HepG2 (cell line): ENCODE data around the gene ADH4. TPM values are rescaled to one million over a fixed set of nuclear protein-coding genes. Genes with fewer than 3 reads are reported as not detected.

ENCODE experiments used
- ATAC-seq: fragments of 200-7000 bp; cut with Tn5 transposase; 3 replicates; pipeline ENCODE4 v1.9.1; 2020; ENCODE audit warnings: mild to moderate bottlenecking, moderate library complexity
- BruUV-seq: library from RNA; stranded (reverse); fragments of 400-500 nt; replicated peaks from 2 replicates; lab custom pipeline; 2021; lab: Mats Ljungman, UMichigan
- CTCF ChIA-PET: fragments of 300-600 bp; formaldehyde crosslinking; extraction: SDS; loops from one replicate; lab custom pipeline; 2021; ENCODE audit warnings: low total read pairs, inconsistent platforms, low intra/inter-chr PET ratio; lab: Yijun Ruan, JAX
- POLR2A ChIA-PET: fragments of 350-600 bp; sonication (Branson Sonifier 250); formaldehyde crosslinking; loops from one replicate; lab custom pipeline; 2020; ENCODE audit warnings: antibody characterized with exemption, inconsistent platforms; lab: Yijun Ruan, JAX
- DNase-seq: peaks from one replicate; pipeline ENCODE4 v3.0.0-alpha.2; 2015; ENCODE audit warnings: low spot score
- FAIRE-seq: peaks from 3 replicates; lab custom pipeline; 2011; peaks lifted over from hg19 to GRCh38; lab: Jason Lieb, UNC
- H2AFZ ChIP-seq: one replicate; pipeline ENCODE4 v1.6.1; 2011; ENCODE audit warnings: low read length, inconsistent platforms
- H3K27ac ChIP-seq: fragments of 300-600 bp; 3 replicates; pipeline ENCODE4 v1.8.0; 2011; ENCODE audit warnings: mixed run types, mild to moderate bottlenecking, mixed read lengths, low read length, inconsistent platforms; ENCODE audit not compliant: insufficient read depth; ENCODE audit errors: extremely low read length
- H3K27me3 ChIP-seq, 2 experiments: fragments of 200-600 bp in 1 of 2; 2 replicates in 1 of 2; 3 replicates in 1 of 2; pipeline versions ENCODE4 v1.6.0 to v1.8.0; 2011; ENCODE audit warnings: low read length in 2 of 2, mild to moderate bottlenecking in 2 of 2, moderate library complexity in 2 of 2, inconsistent platforms in 1 of 2; ENCODE audit not compliant: insufficient read depth in 2 of 2, control insufficient read depth in 1 of 2
- H3K36me3 ChIP-seq, 2 experiments: fragments of 200-600 bp in 1 of 2; replicated peaks in 1 of 2; 2 replicates in 1 of 2; 3 replicates in 1 of 2; pipeline versions ENCODE4 v1.5.1 to v1.8.0; 2011; ENCODE audit warnings: low read length in 2 of 2, inconsistent platforms in 1 of 2; ENCODE audit not compliant: insufficient read depth in 2 of 2, control insufficient read depth in 1 of 2
- H3K4me1 ChIP-seq: 2 replicates; pipeline ENCODE4 v1.5.1; 2012; ENCODE audit warnings: low read length, inconsistent platforms; ENCODE audit not compliant: insufficient read depth
- H3K4me2 ChIP-seq: 2 replicates; pipeline ENCODE4 v1.6.0; 2011; ENCODE audit warnings: low read depth, low read length, inconsistent platforms
- H3K4me3 ChIP-seq, 3 experiments: fragments of 200-600 bp in 1 of 3; sonication (generic), shearing (Covaris generic) in 1 of 3; replicated peaks in 1 of 3; 2 replicates each; pipeline ENCODE4 v1.5.1; 2011 to 2016; ENCODE audit warnings: low read length in 3 of 3, inconsistent platforms in 2 of 3, low read depth in 2 of 3, mild to moderate bottlenecking in 2 of 3, control low read depth in 1 of 3, mixed read lengths in 1 of 3; ENCODE audit not compliant: insufficient read depth in 1 of 3
- H3K79me2 ChIP-seq: one replicate; pipeline ENCODE4 v1.6.1; 2011; ENCODE audit warnings: low read length, inconsistent platforms; ENCODE audit not compliant: insufficient read depth
- H3K9ac ChIP-seq: 2 replicates; pipeline ENCODE4 v1.6.0; 2011; ENCODE audit warnings: mild to moderate bottlenecking, low read depth, low read length, inconsistent platforms; ENCODE audit not compliant: insufficient read depth
- H3K9me3 ChIP-seq: 2 replicates; pipeline ENCODE4 v1.5.1; 2012; ENCODE audit warnings: mild to moderate bottlenecking, low read length
- H4K20me1 ChIP-seq: 2 replicates; pipeline ENCODE4 v1.6.0; 2011; ENCODE audit warnings: inconsistent platforms, mild to moderate bottlenecking, low read length, moderate library complexity; ENCODE audit not compliant: insufficient read depth
- DPF2 ChIP-seq: sonication (generic); formaldehyde crosslinking; IDR thresholded peaks from 2 replicates; pipeline ENCODE4 v1.4.0; 2020; ENCODE audit warnings: mild to moderate bottlenecking, low read depth, missing genetic modification reagents, borderline replicate concordance
- ETV5 ChIP-seq: IDR thresholded peaks from 2 replicates; pipeline ENCODE4 v1.6.1; 2018; ENCODE audit warnings: missing biosample characterization, missing genetic modification reagents, inconsistent platforms, borderline replicate concordance
- FOXA3 ChIP-seq: IDR thresholded peaks from 2 replicates; pipeline ENCODE4 v1.6.1; 2016; ENCODE audit warnings: missing genetic modification reagents, missing compliant biosample characterization
- HES4 ChIP-seq: sonication (generic); formaldehyde crosslinking; IDR thresholded peaks from 2 replicates; pipeline ENCODE4 v1.9.0; 2021; ENCODE audit warnings: mild to moderate bottlenecking, missing genetic modification reagents, borderline replicate concordance
- KDM5B ChIP-seq: sonication (generic); formaldehyde crosslinking; IDR thresholded peaks from 2 replicates; pipeline ENCODE4 v1.4.0; 2020; ENCODE audit warnings: missing genetic modification reagents, mild to moderate bottlenecking, borderline replicate concordance
- MTF2 ChIP-seq: sonication (generic); formaldehyde crosslinking; IDR thresholded peaks from 2 replicates; pipeline ENCODE4 v1.5.0; 2020; ENCODE audit warnings: missing genetic modification reagents, borderline replicate concordance
- MYC ChIP-seq: sonication (generic); formaldehyde crosslinking; IDR thresholded peaks from 2 replicates; pipeline ENCODE4 v1.9.0; 2021; ENCODE audit warnings: missing genetic modification reagents, borderline replicate concordance
- NR2F2 ChIP-seq: IDR thresholded peaks from 2 replicates; pipeline ENCODE4 v1.6.1; 2012; ENCODE audit warnings: low read depth, inconsistent platforms, borderline replicate concordance
- ONECUT2 ChIP-seq: sonication (generic); formaldehyde crosslinking; IDR thresholded peaks from 2 replicates; pipeline ENCODE4 v1.4.0; 2020; ENCODE audit warnings: missing genetic modification reagents
- RAD51 ChIP-seq: fragments of 450-650 bp; IDR thresholded peaks from 2 replicates; pipeline ENCODE4 v1.6.1; 2016; ENCODE audit warnings: borderline replicate concordance
- TAF1 ChIP-seq: sonication (generic); formaldehyde crosslinking; IDR thresholded peaks from 2 replicates; pipeline ENCODE4 v1.4.0; 2020; ENCODE audit warnings: missing genetic modification reagents
- TEAD2 ChIP-seq: sonication (generic); formaldehyde crosslinking; IDR thresholded peaks from 2 replicates; pipeline ENCODE4 v1.9.0; 2021; ENCODE audit warnings: missing genetic modification reagents
- ZBTB44 ChIP-seq: sonication (generic); formaldehyde crosslinking; IDR thresholded peaks from 2 replicates; pipeline ENCODE4 v1.4.0; 2020; ENCODE audit warnings: missing genetic modification reagents
- ZMYM4 ChIP-seq: sonication (generic); formaldehyde crosslinking; IDR thresholded peaks from 2 replicates; pipeline ENCODE4 v1.8.1; 2023; ENCODE audit warnings: mild to moderate bottlenecking, missing genetic modification reagents
- ZNF337 ChIP-seq: sonication (generic); formaldehyde crosslinking; IDR thresholded peaks from 2 replicates; pipeline ENCODE4 v1.5.1; 2020; ENCODE audit warnings: missing genetic modification reagents, low read depth, mild to moderate bottlenecking, borderline replicate concordance
- ZNF556 ChIP-seq: sonication (generic); formaldehyde crosslinking; IDR thresholded peaks from 2 replicates; pipeline ENCODE4 v1.4.0; 2020; ENCODE audit warnings: mild to moderate bottlenecking, missing genetic modification reagents, borderline replicate concordance
- ZNF605 ChIP-seq: sonication (generic); formaldehyde crosslinking; IDR thresholded peaks from 2 replicates; pipeline ENCODE4 v1.8.0; 2022; ENCODE audit warnings: mild to moderate bottlenecking, missing genetic modification reagents
- ZNF747 ChIP-seq: sonication (generic); formaldehyde crosslinking; IDR thresholded peaks from 2 replicates; pipeline ENCODE4 v1.8.1; 2023; ENCODE audit warnings: missing genetic modification reagents, mild to moderate bottlenecking, borderline replicate concordance
- WGBS: methylation state at CpG from one replicate; pipeline ENCODE4 v1.1.6; 2017; ENCODE audit warnings: low lambda C conversion rate; 5-methylcytosine and 5-hydroxymethylcytosine counted together
- in situ Hi-C: cut with HindIII; loops from 2 replicates; pipeline ENCODE4 v1.10.0; 2017; ENCODE audit warnings: low pct_unique_long_range_greater_than_20kb; ENCODE audit not compliant: extremely low pct_ligation_motif_present
- intact Hi-C: fragments of 100-400 bp; cut with micrococcal nuclease; formaldehyde crosslinking; loops from one replicate; pipeline ENCODE4 v1.10.0; 2022; ENCODE audit not compliant: unreplicated experiment
- polyA plus RNA-seq, 8 experiments: library from polyadenylated mRNA; depleted of rRNA in 3 of 8; stranded (reverse) in 7 of 8; unstranded in 1 of 8; fragments of >200 nt; fragmentation: Illumina TruSeq in 4 of 8; extraction: Trizol in 4 of 8; gene quantifications; 2 replicates each; pipeline versions ENCODE4 v1.2.1 to v1.2.3, GENCODE V29; 2011 to 2016; ENCODE audit warnings: low read depth in 4 of 8, missing spikeins in 1 of 8, mixed read lengths in 1 of 8; ENCODE audit not compliant: insufficient read depth in 1 of 8
- total RNA-seq, 5 experiments: library from RNA; depleted of rRNA; stranded (reverse); fragments of >200 nt; fragmentation: Illumina TruSeq; extraction: Trizol; gene quantifications; 2 replicates each; pipeline ENCODE4 v1.2.3, GENCODE V29; 2016; ENCODE audit warnings: low read depth in 1 of 5

The ADH4 gene
- total and polyA plus RNA-seq, 2 of the 13 experiments (the other 11 are each of a cell fraction or from before 2014, with no cell fraction given) = 24.3 to 31.1 TPM

DNA sequence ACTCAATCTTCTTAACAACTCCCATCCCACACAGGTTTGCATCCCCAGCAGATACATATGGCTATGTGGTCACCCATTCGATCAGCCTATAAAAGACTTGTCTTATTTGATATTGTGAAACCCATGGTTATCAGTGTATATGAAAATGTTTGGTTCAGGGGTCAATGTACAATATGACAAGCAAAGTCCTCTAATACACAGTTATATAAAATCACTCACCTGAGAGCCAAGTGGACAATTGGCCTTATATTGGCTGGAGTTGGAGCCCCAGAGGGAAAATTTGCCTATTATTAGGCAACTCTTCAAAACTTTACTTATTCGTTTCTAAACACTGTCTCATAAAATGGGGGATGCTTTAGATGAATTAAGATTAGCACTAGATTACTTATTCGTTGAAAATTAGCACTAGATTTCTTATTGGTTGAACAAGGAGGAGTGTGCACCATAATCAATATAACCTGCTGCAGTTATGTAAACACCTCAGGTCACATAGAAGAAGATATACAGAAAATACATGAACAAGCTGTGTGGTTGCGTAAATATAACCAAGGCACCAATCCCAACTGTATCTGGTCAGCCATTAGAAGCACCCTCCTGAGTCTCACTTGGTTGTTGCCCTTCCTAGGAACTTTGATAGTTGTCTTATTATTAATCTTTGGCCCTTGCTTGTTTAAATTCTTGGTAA, 10.7 kb upstream of the ADH4 start:
- Histone ChIP-seq H3K79me2 (no peaks in the 10 kb centered on the region), H3K4me2 (no peak overlapping the region), H3K36me3 (no peaks in the 10 kb centered on the region), H3K9ac (no peak overlapping the region), H2AFZ (no peak overlapping the region), H3K27ac (no peak overlapping the region), H3K27me3 (no peaks in the 10 kb centered on the region), H3K9me3 (peaks cover 25% of the 10 kb centered on the region), H3K4me3 (no peak overlapping the region), H4K20me1 (no peaks in the 10 kb centered on the region), H3K4me1 (peaks cover 54% of the 10 kb centered on the region)
- ChIA-PET POLR2A (interaction anchor here (1.3 to 1.4 kb wide), 2 partner anchors 11 to 249 kb away, joined by 7 to 15 read pairs; partner anchors contain the start of gene ADH4), CTCF (no interaction called here)
- WGBS = 95% methylated on average over 4 of the region's 4 CpGs
- FAIRE-seq = no peak
- no peak for ATAC-seq
- in situ Hi-C loops (no loop called here), intact Hi-C loops (no loop called here)
- BruUV-seq = no TSS peak
- TF ChIP-seq NR2F2 (no peak), RAD51 (no peak), HES4 (CRISPR knock-in tag) (no peak), ONECUT2 (CRISPR knock-in tag) (0 out of 2 replicates have a peak, but pooled peaks have one; percentile 29), FOXA3 (peak; percentile 56; the same call in 1 of the 2 replicates), TAF1 (no peak), ETV5 (CRISPR knock-in tag) (no peak), ZMYM4 (CRISPR knock-in tag) (0 out of 2 replicates have a peak, but pooled peaks have one; percentile 50), ZBTB44 (CRISPR knock-in tag) (no peak), KDM5B (CRISPR knock-in tag) (no peak), DPF2 (CRISPR knock-in tag) (no peak), MTF2 (no peak), ZNF556 (CRISPR knock-in tag) (no peak), ZNF605 (CRISPR knock-in tag) (no peak), ZNF747 (CRISPR knock-in tag) (no peak), TEAD2 (CRISPR knock-in tag) (no peak), MYC (CRISPR knock-in tag) (no peak), ZNF337 (CRISPR knock-in tag) (no peak)
- no peak for DNase-seq
